Cortex of kidney (tissue), 1 donor: Measurements from ENCODE around the gene NUSAP1.
"Not testable (repeated sequence)": the region's sequence is repeated elsewhere in the genome, so short reads cannot be mapped to it uniquely, and the experiment has no call there.

Experiments used
- DNase-seq: peaks from one replicate; lab custom pipeline; 2025; lab: John Stamatoyannopoulos, UW

NUSAP1 gene

DNA sequence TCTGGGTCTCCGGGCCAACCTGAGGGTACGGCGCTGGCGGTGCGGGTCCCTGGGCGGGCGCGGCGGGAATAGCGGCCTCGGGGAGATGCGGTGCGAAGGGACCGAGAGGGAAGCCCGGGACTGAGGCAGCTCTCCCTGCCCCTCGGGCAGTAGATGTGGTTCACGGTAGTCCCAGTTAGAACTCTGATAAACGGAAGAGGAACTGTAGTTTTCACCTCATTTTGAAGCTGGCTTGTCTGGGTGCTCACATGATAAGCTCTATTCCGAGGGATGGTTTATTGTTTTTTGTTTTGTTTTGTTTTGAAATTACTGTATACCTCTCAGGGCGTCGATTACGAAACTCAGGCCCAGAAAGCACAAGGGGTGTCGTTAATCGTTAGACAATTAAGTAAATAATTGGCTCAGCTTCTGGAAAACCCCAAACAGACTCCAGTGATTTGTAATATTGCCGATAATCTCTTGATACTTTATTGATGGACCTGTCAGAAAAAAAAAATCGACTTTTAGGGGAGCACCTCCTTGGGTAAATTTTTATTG lies 413 bp downstream of the NUSAP1 start:
- no peak for DNase-seq

DNA sequence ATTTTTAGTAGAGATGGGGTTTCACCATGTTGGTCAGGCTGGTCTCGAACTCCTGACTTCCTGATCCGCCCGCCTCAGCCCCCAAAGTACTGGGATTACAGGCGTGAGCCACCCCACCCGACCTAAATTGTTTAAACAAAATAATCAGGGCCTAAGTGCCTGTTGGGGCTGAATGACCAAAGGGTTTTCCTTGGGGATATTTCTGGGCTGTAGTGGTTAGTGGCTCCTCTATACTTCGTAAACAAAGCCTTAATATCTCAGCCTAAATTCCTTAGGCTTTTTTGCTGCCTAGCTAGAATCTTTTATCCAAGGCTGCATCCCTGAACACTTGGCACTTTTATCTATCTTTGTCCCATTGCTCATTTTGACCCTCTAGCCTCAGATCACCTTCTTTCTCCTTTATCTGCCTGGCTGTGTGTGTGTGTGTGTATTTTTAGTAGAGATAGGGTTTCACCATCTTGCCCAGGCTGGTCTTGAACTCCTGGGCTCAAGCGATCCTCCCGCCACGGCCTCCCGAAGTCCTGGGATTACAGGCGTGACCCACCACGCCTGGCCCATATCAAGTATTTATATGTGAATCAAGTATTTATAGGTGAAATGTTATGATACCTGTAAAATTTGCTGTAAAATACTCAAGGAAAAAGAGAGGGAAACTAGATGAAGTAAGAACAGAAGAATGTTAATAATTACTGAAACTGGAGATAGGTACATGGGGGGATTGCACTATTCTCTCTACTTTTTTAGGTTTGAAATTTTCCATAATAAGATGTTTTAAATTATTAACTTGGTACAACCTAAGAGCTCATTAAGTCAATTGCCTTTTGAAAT lies 1.8 kb downstream of the NUSAP1 start:
- DNase-seq = no peak

- DNase-seq = no peak
Observed at GRCh38 chr15:41336549-41336948, 3.9 kb downstream of the NUSAP1 start.

DNA sequence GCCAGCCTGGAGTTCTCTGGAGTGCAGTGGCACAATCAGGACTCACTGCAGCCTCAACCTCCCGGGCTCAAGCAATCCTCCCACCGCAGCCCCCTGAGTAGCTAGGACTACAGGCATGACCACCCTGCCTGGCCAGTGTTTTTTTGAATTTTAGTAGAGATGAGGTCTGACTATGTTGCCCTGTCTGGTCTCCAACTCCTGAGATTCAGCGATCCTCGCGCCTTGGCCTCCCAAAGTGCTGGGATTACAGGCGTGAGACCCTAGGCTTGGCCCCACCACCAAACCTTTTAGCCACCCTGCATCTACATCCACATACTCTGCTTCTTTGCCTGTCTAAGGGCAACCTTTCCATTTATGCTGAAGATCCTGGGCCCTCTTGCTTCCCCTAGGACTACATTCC lies 4.4 kb downstream of the NUSAP1 start:
- no peak for DNase-seq

GRCh38 chr15:41337631-41338522 lies 5.2 kb downstream of the NUSAP1 start:
- DNase-seq = no peak

- no peak for DNase-seq
Observed at GRCh38 chr15:41340189-41340695, 7.6 kb downstream of the NUSAP1 start.

DNA sequence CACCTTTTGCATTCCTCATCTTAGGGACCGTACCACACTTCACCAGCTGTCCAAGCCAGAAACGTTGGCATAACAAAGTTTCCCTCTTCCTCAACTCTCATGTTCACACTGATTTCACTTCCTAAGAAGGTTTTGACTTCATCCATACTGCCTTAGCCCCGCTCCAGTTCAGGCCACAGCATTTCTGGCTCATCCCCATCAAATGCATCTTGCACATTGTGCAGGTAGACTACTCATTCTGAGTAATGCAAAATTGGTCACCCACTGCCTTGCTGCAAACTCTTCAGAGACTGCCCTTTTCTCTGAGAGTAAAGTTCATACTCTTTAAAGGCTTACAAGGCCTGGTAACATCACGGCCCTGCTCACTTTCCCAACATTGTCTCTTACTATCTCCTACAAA lies 8.8 kb downstream of the NUSAP1 start:
- no peak for DNase-seq

GRCh38 chr15:41347236-41347635 lies 14.6 kb downstream of the NUSAP1 start:
- DNase-seq = no peak

GRCh38 chr15:41350057-41350717 lies 17.5 kb downstream of the NUSAP1 start:
- no peak for DNase-seq

DNA sequence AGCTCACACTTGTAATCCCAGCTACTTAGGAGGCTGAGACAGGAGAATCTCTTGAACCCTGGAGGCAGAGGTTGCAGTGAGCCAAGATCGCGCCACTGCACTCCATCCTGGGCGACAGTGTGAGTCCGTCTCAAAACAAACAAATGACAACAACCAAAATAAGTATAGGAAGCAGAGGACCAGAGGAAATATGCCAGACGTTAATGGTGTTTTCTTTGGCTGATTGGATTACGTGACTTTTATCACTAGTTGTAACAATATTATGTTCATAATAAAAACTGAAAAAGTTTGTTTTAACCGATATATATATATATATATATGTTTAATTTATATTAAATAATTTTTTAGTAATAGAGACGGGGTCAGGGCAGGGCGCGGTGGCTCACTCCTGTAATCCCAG lies 21.7 kb downstream of the NUSAP1 start:
- DNase-seq = no peak

DNA sequence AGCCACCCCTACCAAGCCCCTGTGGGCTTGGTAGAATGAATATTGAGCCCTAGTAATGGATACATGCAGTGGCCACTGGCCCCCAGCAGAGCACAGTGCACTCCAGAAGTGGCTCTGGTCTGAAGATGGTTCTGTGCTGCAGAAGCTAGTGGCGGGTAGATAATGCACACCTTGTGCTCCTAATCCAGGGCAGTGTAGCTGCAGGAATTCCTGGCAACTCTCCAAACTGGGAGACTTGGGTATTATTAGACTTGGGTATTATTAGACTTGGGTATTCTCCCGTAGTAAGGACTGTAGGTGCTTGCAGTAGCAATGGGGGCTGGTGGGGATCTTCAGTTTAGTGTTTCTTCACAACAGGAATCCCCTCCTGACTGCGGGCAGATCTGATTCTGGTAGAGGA lies 34.7 kb downstream of the NUSAP1 start:
- DNase-seq = no peak

- no peak for DNase-seq
Observed at GRCh38 chr15:41377978-41378377, 45.3 kb downstream of the NUSAP1 start.

GRCh38 chr15:41383974-41384749 lies 51.5 kb downstream of the NUSAP1 start:
- not testable (repeated sequence) for DNase-seq

- DNase-seq = no peak
Observed at GRCh38 chr15:41387646-41388045, 55.0 kb downstream of the NUSAP1 start.

- no peak for DNase-seq
Observed at GRCh38 chr15:41392659-41393058, 60.0 kb downstream of the NUSAP1 start.

DNA sequence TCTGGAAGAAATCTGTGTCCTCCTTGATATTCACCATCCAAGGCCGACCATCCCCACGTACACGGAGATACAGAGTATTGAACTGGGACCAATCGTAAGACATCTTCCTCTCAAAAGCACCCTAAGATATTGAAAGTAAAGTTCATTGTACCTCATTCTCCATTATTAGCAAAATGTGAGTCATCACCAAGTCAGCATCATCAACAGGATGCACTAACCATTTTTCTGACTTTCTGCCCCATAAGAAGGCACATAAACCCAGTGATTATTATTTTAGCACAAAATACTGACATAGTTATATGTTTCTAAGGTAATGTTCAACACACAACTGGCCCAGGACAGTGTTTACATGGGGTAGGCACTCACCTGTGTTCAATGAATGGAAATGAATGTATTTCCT lies 62.2 kb downstream of the NUSAP1 start:
- DNase-seq = no peak

GRCh38 chr15:41396111-41396510 lies 63.4 kb downstream of the NUSAP1 start:
- DNase-seq = no peak

GRCh38 chr15:41401904-41402267 lies 69.2 kb downstream of the NUSAP1 start:
- DNase-seq = no peak

DNA sequence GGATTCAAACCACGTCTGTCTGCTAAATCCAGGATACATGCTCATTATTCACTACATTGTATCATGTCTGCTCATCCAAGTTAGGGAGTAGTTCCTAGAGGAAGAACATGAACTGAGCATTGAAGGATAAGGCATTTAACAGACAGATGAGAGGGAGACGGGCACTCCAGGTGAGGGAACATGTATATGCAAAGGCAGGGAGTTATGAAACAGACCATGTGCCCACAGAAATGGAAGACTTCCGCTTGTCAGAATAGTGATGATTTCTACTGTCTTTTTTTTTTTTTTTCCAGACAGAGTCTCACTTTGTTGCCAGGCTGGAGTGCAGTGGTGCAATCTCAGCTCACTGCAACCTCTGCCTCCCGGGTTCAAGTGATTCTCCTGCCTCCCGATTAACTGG lies 74.7 kb downstream of the NUSAP1 start:
- no peak for DNase-seq

GRCh38 chr15:41408234-41408641 lies 75.6 kb downstream of the NUSAP1 start:
- DNase-seq = no peak

DNA sequence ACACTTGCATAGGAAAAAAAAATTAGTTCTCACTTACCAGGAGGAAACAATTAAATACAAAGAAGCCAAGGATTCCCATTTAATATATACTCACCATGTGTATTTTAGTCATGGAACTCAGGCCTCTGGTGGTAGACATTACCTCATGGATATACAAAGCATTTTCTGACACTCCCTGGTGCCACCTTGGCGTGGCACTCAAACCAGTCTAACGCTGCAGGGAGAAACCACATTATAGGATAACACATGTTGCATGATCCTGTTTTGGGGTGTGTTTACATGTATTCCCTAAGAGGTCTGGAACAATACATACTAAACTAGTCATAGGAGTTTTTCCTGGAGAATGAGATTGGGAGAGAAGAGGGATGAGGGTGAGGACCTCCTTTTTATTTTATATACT lies 78.3 kb downstream of the NUSAP1 start:
- DNase-seq = no peak
